HG03060 (cell line): ENCODE data around the gene DNAH9.

Experiments used
- ATAC-seq: cut with Tn5 transposase; IDR thresholded peaks from one replicate; pipeline ENCODE4 v1.9.1; 2021; ENCODE audit warnings: low read depth, moderate number of reproducible peaks; ENCODE audit not compliant: unreplicated experiment

The DNAH9 gene, protein sequence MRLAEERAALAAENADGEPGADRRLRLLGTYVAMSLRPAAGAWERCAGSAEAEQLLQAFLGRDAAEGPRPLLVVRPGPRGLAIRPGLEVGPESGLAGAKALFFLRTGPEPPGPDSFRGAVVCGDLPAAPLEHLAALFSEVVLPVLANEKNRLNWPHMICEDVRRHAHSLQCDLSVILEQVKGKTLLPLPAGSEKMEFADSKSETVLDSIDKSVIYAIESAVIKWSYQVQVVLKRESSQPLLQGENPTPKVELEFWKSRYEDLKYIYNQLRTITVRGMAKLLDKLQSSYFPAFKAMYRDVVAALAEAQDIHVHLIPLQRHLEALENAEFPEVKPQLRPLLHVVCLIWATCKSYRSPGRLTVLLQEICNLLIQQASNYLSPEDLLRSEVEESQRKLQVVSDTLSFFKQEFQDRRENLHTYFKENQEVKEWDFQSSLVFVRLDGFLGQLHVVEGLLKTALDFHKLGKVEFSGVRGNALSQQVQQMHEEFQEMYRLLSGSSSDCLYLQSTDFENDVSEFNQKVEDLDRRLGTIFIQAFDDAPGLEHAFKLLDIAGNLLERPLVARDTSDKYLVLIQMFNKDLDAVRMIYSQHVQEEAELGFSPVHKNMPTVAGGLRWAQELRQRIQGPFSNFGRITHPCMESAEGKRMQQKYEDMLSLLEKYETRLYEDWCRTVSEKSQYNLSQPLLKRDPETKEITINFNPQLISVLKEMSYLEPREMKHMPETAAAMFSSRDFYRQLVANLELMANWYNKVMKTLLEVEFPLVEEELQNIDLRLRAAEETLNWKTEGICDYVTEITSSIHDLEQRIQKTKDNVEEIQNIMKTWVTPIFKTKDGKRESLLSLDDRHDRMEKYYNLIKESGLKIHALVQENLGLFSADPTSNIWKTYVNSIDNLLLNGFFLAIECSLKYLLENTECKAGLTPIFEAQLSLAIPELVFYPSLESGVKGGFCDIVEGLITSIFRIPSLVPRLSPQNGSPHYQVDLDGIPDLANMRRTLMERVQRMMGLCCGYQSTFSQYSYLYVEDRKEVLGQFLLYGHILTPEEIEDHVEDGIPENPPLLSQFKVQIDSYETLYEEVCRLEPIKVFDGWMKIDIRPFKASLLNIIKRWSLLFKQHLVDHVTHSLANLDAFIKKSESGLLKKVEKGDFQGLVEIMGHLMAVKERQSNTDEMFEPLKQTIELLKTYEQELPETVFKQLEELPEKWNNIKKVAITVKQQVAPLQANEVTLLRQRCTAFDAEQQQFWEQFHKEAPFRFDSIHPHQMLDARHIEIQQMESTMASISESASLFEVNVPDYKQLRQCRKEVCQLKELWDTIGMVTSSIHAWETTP (N-terminal part only)

DNA sequence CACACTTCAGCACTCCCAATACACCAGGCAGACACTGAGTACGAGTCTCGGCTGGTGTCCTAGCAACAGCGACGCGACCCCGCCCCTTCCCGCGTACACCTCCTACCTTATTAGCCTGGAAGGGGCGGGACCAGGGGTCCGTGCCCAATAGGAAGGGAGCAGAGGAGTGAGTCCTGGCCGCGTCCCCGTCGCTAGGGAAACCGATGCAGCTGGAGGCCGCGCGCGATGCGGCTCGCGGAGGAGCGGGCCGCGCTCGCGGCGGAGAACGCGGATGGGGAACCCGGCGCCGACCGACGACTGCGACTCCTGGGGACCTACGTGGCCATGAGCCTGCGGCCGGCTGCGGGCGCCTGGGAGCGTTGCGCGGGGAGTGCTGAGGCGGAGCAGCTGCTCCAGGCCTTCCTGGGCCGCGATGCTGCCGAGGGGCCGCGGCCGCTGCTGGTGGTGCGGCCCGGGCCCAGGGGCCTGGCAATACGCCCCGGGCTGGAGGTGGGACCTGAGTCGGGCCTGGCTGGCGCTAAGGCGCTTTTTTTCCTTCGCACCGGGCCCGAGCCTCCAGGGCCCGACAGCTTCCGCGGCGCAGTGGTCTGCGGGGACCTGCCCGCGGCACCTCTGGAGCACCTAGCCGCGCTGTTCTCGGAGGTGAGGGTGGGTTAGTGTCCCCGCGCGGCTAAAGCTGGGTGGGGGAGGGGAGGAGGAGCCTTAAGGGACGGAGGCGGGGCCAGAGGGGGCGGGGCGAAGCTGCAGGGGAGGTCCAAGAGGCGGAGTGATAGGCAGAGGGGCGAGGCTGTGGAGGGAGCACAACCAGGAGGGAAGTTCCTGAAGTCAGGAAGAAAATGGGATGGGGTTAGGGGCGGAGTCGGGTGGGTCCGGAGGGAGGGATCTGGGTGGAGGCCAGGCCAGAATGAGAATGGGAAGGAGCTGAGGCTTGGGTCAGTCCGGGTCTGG, at the start of gene DNAH9:
Gene DNAH9, plus strand, starts transcription at position 197 of the 948 bp plus-strand sequence. Its CDS starts 29 bp downstream, at position 226.
- no peak for ATAC-seq

DNA sequence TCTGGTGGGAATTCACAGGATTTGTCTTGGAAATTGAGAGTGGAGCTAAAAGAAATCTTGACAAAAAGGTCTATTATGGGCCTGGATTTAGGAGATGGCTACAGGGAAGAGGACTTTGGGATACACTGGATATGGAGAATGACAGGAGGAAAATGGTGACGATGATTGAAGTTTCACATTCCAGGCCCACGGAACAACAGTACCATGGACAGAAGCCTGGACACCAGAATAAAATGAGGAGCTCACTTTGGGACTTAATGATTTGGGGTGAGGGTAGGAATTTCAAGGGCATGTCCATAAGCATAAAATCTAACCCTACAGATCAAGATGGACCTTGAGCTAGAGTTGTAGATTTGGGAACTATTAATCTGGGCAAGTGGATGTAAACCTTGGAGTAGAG, 47.8 kb upstream of the DNAH9 start:
- no peak for ATAC-seq

DNA sequence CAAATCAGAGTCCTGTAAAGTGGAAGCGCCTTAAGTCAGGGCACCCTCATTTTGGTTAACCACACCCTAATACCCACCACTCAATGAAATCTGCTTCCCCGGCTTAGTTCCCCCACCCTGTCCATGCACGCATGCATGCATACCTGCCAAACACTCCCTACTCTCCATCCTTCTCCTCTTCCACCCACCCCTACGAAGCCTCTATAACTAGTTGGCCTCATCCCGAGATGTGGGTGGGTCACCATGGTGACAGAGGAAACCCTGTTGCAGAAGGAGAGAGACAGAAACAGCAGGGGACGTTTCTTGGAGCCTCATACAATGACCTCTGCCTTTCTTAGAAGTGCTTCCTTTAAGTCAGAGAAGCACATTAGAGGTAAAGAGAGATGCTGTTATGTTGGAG, 46.8 kb upstream of the DNAH9 start:
- no peak for ATAC-seq

DNA sequence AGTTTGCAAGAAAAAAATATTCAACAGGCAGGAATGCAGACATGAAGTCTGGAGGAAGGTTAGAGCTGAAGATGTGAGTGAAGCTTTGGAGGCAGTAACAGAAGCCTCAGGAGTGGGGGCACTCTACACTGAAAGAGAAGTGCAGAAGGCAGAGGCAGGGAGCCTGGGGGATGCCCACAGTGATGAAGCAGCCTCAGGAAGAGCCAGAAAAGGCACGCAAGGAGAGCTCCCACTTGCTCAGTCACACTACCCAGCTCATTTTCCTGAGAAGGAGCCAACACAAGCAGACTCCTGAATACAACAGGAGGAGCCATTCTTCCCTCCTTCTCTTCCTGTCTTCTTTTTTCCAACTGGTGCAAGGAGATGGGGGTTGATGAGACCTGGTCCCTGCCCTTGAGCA, 45.1 kb upstream of the DNAH9 start:
- ATAC-seq, result no peak

DNA sequence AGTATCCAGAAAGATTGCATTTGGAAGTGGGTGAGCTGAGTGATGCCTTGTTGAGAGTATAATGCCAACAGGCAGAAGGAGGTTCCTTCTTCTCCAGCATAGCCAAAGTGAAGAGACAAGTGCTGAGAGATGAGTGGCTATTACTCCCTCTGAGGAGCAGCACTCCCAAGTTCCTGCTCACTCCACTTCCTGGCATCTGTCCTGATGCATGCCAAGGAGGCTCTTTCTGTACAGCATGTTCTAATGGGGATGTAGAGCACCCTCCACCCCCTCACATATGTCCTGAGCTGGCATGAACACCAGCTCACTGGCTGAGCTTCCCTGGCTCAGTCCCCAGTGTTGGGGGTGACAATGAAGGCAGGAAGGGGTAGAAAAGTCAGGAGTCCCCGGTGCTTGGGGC, 44.2 kb upstream of the DNAH9 start:
- no peak for ATAC-seq

DNA sequence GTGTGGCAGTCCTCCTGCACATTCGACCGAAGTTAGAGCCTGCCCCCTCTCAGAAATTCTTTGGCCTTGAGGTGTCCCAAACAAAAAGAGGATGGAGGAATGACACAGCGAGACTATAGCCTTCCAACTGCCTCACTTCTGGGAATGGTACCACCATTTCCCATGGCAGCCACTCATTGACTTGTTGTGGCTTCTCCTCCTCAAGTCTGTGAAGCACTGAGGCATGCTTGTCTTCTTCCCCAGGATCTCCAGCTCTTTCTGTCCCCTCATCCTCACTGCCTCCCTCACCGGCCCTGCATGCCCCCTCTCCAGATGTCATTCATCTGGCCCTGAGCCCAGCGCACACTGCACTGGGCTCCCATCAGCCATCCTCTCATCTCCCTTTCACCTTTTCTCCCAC, 43.7 kb upstream of the DNAH9 start:
- no peak for ATAC-seq

DNA sequence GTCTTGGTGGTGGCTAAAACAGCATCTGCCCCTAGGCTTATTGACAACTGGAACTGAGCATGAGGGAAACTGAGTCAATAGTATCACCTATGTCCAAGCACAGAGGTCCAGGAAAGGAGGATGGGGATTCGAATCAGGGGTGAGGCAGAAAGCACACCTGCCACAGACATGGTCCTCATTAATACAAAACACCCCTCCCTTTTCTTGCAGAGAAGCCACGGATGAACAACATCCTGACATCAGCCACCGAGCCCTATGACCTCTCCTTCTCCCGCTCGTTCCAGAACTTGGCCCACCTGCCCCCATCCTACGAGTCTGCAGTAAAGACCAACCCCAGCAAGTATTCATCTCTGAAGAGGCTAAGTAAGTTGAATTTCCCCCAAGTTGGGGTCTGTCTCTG, 42.7 kb upstream of the DNAH9 start:
- no peak for ATAC-seq

DNA sequence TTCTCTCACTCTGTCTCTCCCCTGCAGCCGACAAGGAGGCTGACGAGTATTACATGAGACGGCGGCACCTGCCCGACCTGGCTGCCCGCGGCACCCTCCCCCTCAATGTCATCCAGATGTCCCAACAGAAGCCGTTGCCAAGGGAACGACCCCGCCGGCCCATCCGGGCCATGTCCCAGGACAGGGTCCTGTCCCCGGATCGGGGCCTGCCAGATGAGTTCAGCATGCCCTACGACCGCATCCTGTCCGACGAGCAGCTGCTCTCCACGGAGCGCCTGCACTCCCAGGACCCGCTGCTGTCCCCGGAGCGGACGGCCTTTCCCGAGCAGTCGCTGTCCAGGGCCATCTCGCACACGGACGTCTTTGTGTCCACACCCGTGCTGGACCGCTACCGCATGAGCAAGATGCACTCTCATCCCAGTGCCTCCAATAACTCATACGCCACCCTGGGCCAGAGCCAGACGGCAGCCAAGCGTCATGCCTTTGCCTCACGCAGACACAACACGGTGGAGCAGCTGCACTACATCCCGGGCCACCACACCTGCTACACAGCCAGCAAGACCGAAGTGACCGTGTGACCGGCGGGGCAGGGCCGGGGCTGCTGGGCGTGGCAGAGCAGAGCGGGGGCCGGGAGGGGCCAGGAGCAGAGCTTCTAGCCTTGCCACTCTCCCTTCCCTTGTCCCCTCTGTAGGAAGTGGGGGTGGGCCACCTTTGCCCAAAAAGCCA, 40.4 kb upstream of the DNAH9 start:
- no peak for ATAC-seq

DNA sequence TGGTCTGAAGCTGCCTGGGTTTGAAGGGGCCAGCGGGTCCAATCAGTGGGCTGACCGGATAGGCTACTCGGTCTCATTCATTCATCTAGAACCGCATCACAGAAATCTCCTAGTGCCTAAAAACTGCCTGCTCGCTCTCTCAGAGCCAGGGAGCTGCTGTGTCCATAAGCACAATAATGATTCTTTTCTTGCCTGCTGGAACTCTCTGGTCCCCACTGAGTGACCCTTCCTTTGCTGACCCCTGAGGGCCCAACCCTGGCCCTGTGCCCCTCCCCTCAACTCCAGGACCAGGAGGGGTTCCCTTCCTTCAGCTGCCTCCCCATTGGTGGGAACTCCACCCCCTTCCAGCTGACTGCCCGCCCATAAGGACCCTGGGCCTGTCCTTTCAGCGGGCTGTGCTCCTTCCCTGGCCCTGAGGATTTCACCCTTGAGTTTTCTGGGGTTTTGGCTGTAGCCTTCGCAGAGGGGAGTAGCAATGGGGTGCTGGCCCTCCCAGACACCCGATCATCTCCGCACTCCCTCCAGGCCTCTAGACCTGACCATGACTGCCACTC, 39.5 kb upstream of the DNAH9 start:
- no peak for ATAC-seq

DNA sequence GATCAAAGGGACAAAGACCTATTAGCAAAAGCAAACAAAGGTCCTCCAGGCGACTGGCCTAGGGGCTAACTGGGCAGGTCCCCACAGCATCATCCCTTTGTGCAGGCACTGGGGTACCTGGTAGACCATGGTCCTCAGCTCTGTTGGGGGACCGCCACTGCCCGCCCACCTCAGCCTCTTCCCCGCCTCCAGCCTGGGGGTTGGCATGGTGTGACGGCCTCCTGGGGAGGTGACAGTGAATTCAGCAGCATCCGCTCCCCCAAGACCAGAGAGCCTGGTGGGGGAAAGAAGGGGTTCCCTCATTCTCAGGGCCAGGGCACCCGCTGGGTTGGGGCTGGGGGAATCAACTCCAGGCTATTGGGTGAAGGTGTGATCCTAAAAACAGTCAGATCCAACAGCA, 38.7 kb upstream of the DNAH9 start:
- no peak for ATAC-seq

DNA sequence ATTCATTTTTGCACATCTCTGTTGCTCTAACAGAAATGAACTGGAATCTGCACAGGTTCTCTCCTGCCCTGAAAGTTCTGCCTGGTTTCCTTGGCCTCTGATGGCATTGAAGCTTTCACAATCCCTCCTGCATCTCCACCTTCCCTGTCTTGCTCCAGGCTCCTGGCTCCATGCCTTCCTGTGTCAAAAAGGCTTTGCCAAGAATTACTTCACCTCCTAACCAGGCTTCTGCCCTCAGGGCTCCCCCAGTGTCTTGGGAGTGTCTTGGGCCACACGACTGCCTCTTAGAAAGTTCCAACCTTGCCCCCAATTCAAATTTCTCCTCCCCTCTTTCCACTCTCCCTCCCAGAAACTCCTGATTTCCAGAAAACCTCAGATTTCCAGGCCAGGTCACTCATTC, 37.0 kb upstream of the DNAH9 start:
- no peak for ATAC-seq

DNA sequence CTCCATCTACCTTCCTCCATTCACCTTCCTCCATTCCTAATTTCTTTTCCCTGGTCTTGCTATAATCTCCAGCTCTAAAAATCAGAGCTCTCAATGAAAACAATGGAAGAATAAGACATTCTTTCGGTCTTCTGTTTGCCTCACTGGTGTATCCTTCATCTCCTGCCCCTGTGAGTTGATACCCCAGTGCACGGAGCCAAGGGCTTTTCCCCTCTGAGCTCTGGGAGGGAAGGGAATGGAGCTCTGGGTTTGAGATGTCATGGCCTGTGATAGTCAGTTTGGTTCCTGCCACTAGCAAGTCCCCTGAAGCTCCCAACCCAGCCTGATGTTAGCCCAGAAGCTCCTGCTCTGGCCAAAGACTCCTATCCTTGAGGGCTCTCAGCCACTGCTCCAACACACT, 36.6 kb upstream of the DNAH9 start:
- no peak for ATAC-seq

DNA sequence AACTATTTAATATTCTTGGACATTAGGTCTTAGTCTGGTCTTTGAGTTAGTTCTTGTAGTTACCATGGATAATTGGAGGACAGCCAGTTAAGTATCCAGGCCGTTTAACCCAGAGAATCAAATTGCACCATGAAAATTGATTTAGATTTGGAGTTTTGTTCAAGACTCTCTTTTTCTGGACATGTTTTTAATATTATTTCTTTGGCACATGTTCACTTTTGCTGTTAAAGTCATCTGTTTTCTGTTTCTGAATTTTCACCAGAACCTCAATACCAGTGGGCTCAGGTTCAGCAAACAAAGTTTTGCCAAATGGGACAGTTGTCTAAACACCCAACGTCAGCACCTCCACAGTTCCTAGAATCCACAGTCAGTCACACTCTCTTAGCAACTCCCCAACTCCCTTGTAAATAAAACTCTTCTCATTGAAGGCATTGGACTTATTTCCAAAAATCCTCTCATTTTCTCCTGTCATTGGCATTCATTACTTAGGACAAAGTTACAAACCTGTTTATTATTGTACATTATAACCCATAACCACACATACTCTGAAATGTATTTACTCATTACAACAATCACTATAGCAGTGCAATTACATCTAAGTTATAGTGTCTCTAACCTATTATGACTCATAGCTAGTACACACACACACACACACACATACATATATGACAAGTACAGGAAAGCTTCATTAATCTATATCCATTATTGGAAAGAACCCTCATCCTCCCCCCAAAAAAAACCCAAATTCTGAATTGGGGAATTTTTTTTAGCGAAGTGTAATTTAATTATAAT, 33.5 kb upstream of the DNAH9 start:
- no peak for ATAC-seq

DNA sequence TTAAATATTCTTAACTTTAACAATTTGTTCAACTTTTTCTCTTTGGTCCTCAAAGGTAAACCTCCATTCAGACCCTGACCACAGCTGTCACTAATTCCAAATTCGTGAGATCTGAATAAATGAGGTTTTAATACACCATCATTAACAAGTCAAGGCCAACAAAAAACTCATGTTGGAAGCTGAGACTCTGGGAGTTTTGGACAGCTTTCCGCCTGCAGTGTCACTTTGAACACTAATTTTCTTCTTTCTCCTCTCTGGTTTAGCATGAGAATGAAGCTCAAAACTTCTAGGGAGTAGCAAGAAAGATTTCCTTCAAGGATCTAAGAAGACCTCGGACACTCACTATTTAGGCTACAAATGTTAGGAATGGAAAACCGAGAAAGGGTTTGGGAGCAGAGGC, 32.7 kb upstream of the DNAH9 start:
- ATAC-seq, result no peak

DNA sequence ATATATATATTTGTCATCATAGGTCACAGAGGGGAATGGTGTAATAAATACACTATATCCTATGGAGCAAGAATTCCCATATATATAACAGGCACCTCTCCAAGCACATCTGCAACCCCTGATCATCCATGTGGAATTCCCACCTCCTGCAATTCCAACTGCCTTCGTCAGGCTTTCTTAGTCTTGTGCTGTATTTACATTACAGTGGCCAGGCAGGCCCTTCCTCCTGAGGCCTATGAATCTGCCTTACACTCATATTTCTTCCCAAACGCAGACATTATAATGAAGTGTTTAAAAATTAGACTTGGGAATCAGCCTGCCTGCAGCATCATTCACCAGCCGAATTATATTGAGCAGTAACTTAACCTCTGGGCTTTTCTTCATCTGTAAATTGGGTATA, 19.3 kb upstream of the DNAH9 start:
- no peak for ATAC-seq

DNA sequence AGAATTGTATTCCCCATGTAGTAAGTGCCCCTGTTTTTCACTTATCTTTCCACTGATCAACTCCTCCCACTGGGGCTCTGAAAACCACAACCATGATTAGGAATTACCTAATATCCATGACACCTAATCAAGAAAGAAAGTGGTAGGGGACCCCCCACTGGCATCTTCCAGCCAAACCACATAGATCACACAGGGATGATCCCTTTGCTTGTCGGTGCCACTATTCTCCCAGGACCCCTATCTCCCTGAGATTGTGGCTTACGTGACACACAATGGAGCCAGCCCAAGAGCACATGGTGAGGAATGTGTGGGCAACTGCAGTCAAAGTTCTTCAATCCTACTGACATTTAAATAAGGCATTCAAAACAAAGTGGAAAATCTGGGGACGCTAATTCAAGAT, 17.6 kb upstream of the DNAH9 start:
- ATAC-seq, result no peak

DNA sequence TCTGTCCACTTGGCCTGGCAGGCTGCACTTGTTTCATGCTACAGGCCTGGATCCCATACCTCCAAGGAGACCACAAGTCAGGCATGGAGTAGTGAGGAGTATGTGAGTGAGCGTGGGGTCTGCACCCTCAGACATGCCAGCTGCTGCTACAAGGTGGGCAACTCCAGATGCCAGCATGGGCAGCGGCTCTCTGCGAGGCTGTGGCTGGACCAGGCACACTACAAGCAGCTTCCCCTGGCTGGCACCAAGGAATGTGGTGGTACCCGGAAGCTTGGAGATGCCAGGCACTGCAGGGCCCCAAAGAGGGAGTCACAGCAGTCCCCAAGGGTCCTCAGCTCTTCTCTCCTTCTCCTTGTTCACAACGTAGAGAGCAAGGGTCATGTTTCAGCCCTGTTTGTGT, 16.1 kb upstream of the DNAH9 start:
- ATAC-seq, result no peak
